ENCODE results near the gene ENPP6. TPM values are rescaled to one million over a fixed set of nuclear protein-coding genes. Genes with fewer than 3 reads are reported as not detected.

ENPP6 gene
- polyA plus RNA-seq, 4 donors: 0.67 to 7.4 (median 5.0) TPM

DNA sequence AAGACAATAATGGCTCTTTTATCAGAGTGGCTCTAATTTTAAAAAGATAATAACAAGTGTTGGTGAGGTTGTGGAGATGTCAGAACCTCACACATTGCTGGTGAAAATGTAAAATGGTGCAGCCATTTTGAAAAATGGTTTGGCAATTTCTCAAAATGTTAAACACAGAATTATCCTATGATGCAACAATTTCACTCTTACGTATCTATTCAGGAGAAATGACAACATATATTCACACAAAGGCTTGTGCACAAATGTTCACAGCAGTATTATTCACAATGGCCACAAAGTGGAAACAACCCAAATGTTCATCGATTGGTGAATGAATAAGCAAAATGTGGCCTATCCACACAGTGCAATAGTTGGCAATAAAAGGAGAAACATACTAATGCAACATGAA lies 24.7 kb downstream of the ENPP6 start:
- DNase-seq (ENCODE audit: low read depth in 4 of 4, low spot score in 3 of 4): no peak

DNA sequence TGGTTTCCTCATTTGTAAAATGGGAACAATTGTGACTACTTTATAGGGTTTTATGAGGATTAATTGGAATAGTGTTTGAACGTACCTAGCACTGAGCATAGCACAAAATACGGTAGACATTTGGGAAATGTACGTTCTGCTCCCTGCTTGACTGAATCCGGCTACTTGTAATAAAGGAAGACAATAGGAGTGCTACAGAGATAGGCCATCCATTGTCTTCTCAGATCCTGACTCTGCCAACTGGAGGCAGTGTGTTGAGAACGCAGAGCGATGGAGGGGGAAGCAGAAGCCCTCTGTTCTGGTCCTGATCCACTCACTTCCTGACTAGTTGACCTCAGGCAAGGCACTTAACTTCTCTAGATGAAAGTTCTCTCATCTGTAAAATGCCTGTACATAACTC lies 26.4 kb downstream of the ENPP6 start:
- DNase-seq (ENCODE audit: low read depth in 4 of 4, low spot score in 3 of 4): no peak

DNA sequence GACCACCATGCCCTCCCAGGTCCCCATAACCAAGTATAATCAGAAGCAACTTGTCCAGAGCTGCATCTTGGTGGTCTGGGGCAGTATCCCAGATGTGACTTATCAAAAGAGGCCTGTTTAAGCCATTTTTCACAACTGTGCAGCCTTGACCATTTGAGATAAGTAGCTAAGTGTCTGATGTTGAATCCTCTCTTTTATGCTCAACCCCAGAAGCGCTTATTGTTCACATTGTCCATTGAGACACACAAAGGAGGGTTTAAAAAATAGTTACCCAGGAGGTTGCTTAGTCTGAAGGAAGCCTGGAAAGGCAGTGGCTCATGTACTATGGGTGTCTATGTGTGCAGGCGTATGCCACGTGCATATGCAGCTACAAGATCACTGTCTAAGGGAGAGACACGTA lies 27.0 kb downstream of the ENPP6 start:
- DNase-seq (ENCODE audit: low read depth in 4 of 4, low spot score in 3 of 4): no peak

DNA sequence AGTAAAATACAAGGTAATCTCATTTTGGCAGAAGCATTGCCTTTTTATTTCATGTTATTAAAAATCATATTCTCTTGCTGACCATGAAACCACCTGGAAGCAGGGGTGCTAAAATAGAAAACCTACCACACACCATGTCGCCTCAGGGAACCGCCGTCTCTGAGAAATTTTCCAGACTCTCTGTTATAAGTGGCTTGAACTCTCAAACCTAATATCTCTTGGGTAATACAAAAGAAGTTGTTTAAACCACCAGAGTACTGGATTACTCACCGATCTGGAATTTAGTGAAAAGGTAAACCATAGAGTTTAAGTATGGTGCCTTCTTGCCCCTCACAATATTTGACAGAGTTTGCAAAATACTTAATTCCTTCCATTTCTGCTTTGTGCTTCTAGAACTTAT lies 27.7 kb downstream of the ENPP6 start:
- DNase-seq (ENCODE audit: low read depth in 4 of 4, low spot score in 3 of 4): no peak

DNA sequence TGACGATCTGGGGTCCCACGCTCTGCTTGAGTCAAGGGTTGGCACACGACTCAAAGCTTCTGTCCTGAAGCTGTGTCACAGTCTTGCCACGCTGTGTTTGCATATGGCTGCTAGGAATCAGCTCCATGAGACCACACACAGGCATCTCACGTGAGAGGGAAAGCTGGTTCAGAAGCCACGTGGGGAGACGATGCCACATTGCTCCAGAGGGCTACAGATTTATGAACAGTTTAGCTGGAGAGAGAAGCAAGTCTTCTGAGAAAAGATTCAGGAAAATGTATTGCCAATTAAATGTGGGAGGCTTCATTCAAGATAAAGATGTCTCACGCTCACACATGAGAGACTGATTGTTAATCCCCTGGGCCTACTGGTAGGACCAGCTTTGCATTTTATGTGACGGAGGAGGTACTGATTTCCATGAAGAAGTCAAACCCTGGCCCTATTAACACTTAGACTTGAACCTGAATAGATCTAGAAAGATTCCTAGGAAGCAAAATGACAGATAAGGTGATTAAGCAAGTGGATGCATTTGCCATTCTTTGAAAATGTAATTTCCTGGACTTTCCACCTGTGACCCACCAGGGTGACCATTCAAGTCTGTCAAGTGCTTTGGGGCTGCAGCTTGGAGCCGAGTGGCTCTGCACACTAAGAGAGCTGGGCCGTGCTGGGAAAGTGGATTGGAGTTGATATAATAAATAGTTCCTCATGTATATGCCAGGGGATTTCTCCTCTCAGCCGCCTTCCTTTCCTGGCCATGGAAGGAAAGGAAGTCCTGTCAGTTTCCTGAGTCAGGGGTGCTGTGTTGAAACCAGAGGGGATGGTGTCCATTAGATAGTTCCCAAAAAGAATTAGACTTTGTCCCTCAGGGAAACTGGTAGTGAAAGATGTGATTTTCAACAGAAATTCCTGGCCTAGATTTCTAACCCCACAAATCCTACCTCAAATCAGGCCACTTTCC lies 29.0 kb downstream of the ENPP6 start:
- no peak for DNase-seq (ENCODE audit: low read depth in 4 of 4, low spot score in 3 of 4)

DNA sequence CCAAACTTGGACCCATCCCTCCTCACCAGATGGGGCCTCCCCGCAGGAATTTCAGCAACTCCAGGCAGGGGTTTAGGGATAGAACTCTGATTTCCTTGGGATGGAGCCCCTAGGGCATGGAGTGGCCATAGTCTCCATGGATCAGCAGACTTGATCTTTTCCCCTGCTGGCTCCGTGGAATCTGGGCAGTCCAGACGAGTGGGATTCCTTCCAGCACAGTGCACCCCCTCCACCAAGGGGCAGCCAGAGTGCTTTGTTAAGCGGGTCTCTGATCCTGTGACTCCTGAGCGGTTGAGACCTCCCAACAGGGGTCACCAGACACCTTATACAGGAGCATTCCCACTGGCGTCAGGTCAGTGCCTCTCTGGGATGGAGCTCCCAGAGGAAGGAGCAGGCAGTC lies 40.4 kb downstream of the ENPP6 start:
- no peak for DNase-seq (ENCODE audit: low read depth in 4 of 4, low spot score in 3 of 4)

DNA sequence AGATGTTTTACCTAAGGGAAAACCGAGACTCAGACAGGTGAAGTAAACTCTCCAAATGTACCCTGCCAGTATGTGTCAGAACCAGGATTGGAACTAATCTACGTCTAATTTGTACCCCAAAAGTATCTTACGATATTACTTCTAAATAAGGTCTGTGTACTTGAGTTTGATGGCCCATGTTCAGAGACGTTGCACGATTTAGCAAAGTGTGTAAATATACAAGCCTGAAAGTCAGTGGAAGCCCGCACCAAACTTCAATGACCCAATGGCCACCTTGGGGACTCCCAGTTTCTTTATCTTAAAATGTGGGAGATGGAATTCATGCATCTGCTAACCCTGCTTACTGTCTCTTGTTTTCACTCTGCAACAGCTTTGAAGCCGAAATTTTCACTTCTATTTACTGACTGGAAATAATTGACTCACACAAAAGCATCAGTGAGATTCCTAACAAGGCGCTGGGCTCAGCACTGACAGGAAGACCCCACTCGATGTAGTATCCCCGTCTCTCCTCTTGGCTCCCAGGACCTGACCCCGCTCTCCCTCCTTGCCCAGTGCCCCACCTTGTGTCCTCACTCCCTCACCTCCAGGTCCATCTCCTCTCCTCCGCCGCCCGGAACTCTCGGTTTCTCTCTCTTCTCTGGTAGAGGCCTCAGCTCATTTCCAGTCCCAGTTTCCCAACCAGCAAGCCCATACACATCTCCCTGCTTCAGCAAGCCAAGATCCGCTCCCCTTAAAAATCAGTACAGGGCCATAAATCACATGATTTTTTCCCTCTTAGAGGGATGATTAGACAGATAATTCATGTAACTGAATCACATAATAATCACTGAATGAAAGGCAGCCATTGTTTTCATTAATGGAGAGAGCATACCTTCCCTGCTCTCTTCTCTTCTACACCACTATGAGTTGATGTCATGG lies 42.8 kb downstream of the ENPP6 start:
- DNase-seq (ENCODE audit: low read depth in 4 of 4, low spot score in 3 of 4): no peak

DNA sequence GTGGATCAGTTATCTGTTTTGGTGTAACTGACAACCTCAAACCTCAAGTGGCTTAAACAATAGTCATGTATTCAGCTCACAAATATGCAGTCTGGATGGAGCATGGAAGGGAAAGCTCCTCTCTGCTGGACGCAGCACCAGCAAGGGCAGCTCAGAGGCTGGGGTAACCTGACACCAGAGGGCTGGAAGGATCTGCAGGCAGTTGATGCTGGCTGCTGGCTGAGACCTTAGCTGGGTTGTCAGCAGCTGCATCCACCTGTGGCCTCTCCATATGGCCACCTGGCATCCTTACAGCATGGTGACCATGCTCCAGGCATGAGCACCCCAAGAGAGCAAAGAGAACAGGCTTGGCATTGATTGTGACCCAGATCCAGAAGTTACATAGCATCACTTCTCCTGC lies 46.7 kb downstream of the ENPP6 start:
- DNase-seq (ENCODE audit: low read depth in 4 of 4, low spot score in 3 of 4): no peak

DNA sequence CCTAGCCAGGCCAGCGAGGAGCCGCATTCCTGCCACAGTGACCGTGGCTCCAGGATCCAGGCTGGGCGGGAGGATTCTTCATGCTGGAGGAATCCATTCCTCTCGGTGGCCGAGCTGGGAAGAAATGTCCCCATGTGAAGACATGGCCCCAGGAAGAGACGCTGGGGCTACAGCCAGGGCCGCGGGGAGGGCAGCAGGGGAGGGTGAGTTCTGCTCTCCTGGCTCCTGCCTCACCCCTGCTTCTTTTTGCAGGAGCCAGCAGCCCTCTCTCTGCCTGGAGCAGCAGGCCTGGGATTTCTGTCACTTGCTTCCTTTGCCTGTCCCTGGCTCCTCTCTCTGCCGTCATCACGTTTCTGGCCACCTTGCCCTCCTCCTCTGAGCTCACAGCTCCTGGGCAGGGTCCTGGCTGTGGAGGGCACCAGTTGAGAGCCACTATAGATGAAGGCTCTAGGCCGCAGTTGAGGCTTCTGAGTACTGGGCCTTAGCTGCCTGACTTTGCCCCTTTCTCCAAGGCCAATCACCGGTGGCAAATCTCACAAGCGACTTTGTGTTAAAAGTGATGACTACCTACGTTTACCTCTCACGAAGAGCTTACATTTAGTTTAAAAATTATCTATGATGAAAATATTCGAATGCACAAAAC lies 48.3 kb downstream of the ENPP6 start:
- no peak for DNase-seq (ENCODE audit: low read depth in 4 of 4, low spot score in 3 of 4)

DNA sequence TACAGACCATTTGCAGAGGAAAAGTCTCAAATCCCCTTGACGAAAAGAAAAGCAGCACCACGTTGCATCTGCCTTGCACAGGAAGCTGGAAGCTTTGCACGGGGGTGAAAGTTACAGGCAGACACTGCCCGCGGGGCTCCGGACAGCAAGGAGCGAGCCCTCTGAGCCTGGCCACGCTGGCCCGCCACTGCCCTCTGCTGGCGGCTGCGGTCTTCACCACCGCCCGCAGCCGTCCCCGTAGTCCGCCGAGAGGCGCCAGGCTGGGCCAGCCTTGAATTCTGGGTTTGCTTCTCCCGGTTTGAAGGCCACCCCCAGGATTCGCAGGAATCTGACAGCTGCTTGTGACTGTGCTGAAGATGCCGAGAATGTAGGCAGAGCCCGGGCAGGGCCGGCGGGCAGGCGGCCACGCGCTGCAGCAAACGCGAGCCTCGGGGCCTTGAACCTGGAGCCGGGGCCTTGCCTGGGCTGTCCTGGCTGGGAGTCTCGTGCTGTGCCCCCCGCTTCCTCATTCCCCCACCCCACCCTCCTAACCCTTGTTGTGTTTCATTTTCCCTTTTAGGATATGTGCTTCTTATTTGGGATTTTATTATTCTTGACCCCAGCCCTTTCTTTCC lies 49.2 kb downstream of the ENPP6 start:
- peak; percentile 16 to 60 (median 45) for DNase-seq (ENCODE audit: low read depth in 4 of 4, low spot score in 3 of 4)

DNA sequence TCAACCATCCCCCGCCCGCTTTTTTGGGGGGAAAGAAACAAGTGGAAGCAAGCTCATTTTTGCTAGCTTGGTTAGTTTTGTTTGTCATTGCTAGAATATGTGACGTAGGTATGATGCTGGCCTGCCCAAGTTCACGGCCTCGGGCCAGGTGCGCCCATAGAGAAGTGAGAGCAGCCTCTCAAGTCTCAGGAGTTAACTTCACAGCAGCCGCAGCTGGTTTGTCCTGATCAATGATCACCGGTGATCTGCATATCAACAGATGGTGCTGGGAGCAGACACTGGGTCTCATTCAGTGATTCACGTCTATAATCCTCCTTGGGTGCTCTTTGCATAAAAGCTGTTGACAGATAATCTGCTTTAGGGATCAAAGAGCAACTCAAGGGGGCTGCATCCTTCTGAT lies 50.1 kb downstream of the ENPP6 start:
- DNase-seq (ENCODE audit: low read depth in 4 of 4, low spot score in 3 of 4): no peak

DNA sequence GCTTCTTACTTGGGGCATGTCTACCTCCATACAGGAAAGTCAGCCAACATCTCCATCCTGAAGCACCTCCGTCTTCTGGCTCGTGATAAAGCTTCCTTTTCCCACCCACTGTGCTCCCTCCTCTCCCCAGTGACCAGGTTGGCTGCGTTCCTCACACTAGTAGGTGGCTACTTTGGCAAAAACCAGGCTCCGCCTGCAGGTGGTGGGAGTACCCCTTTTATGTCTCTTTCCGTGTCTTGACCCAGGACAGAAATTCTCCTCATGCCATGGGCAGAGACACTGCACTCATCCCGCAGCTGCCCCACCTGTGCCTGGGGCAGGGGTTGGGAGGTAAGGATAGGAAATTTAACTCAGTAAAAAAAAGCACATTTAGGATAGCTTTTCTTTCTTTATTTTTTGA lies 50.9 kb downstream of the ENPP6 start:
- DNase-seq (ENCODE audit: low read depth in 4 of 4, low spot score in 3 of 4): no peak

DNA sequence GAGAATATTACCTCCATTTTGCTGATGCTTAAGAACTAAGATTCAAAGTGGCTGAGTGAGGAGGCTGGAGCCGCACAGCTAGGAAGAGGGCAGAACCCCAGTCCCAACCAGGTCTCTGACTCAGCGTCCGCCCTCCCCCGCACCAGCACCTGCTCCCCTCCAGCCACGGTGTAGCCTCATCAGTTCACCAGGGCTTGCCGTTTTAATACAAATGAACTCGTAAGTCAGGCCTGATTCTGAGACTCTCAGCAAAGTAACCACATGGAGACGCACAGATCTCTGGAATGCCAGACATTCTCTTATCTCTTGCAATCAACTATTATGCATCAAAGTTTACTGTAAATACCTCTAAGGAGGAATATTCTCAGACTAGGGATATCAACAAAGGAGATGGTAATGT lies 52.4 kb downstream of the ENPP6 start:
- DNase-seq (ENCODE audit: low read depth in 4 of 4, low spot score in 3 of 4): no peak

DNA sequence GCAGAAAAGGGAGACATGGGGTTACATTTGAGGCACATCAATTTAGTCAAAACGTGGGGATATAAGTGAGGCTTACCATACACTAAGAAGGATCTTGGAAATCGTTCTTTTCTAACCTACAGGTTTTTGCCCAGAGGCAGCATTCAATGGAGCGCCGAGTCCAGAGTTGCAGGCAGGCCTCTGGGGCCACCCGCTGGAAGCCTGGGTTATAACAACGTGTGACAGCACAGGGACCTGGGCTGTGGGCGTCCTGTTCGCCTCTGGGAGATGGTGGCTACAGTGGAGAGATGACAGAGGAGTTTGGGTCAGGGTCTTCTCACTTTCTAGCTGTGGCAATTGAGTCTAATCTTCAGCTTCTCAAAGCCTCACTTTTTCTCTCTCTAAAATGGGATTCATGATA lies 53.9 kb downstream of the ENPP6 start:
- DNase-seq (ENCODE audit: low read depth in 4 of 4, low spot score in 3 of 4): peak; percentile 31 to 39 (median 35)

DNA sequence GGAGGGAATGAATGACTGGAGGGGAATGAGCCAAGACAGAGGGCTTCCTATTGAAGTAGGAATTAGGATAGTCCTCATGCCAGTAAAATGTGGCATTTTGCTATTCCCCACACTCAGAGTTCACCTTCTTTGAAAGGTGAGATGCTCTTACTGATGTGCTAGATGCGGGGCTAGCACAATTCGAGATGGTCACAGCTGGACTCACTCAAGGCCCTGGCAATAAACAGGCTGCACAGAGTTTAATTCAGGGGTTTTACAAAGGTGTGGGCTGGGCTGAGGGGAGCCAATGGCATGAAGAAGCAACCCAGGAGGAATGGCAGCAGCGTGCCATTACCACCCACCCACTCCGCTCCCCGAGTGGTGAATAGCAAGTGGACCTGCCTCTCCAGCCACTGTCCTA lies 55.1 kb downstream of the ENPP6 start:
- no peak for DNase-seq (ENCODE audit: low read depth in 4 of 4, low spot score in 3 of 4)

DNA sequence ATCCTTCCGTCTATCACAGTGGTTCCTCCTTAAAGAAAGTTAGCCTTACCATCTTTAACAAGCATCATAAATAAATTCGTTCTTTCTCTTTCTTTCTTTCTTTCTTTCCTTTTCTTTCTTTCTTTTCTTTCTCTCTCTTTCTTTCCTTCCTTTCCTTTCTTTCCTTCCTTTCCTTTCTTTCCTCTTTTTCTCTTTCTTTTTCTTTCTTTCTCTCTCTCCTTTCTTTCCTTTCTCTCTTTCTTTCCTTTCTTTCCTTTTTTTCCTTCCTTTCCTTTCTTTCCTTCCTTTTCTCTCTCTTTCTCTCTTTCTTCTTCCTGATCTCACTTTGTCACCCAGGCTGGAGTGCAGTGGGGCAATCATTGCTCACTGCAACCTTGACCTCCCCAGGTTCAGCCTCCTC lies 60.4 kb downstream of the ENPP6 start:
- no peak for DNase-seq (ENCODE audit: low read depth in 4 of 4, low spot score in 3 of 4)

DNA sequence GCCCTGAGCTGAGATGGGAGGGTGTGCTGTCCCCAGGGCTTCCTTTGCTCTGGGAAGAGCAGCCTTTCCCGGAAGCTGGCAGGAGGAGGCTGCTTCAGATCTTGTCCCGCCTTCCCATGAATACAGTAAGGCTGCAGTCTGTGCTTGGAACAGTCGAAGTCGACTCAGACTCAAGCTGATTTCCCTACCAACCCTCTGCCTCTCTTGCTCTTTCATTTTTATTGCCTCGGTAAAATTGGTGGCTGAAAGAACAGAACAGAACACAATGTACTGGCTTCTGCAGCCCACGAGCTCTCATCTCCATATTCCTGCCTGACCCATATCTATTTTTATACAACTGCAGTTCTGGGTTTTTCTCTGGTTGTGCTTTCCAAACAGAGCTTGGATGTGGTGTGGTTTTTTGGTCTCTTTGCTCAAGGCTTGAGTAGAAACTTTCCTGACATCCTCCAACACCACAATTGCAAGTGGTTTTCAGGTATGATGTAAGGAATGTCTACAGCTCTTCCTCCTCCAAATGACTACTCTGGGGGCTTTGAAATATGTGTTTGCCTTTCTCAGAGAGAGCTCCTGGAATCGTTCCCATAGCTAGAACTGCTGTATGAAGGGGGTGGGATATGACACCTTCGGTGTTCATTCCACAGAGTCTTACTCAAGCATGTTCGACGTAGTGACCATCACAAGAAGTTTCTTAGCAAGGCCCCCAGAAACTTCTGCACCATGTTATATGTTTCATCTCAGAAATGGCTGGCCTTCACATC lies 61.3 kb downstream of the ENPP6 start:
- DNase-seq (ENCODE audit: low read depth in 4 of 4, low spot score in 3 of 4): no peak

DNA sequence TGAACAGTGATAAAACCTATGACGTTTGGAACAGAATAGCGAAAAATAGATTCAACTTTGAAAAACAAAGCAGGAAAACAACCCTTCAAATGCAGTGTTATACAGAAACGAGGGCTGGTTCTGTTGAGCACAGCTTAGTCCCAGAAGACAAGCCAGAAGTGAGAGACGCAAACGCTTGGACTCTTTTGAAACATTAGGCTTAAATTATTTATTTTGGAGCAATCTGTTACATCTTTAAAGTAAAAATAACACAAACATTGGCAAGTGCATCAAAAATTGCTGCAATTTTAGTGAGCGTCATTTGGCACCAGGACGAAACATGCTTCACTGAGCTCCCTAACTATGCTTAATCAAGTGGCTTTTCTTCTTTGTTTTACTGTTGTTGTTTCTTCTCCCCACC lies 63.5 kb downstream of the ENPP6 start:
- no peak for DNase-seq (ENCODE audit: low read depth in 4 of 4, low spot score in 3 of 4)

DNA sequence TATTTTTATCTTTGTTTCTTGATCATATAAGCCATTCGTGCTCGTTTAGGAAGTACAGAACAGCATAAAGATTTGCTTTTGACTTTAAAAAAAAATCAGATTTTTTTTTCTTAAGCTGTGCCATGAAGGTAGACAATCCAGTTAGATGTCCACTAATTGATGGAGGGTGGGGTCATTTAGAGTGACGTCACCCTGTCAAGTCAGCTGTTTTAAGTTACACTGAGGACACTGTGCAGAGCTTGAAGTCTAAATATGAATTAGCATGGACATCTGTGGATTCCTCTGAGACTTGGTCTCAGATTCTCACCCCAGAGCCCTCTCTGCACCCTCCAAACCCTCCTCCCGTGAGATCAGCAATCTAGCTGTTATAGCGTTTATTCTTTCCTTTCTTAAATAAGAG lies 63.9 kb downstream of the ENPP6 start:
- no peak for DNase-seq (ENCODE audit: low read depth in 4 of 4, low spot score in 3 of 4)

DNA sequence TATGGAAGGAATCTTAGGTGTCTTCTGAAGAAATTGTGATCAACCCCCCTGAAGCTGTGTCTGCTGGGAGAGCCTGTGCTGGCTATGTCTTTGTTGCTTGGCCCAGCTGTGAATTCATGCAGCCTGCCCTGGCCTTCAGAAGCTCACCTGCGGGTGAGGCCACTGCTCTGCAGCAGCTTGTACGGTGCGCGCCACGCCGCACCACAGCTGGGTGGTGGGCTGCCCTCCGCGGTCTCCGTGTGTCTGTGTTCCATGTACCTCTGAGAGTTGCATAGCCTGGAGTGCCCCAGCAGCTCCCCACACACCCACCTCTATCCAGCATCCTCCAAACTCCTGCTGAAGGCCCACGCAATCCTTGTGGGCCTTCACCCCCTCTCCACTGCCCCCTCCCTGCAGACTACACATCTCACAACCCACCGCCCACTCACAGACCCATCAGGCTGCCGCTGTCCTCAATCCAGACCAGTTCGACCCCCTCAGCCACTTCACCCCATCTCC lies 65.6 kb downstream of the ENPP6 start:
- no peak for DNase-seq (ENCODE audit: low read depth in 4 of 4, low spot score in 3 of 4)
